H9 (cell line): ENCODE data around the gene FETUB. TPM values are rescaled to one million over a fixed set of nuclear protein-coding genes. Genes with fewer than 3 reads are reported as not detected.
"Not testable (repeated sequence)": the region's sequence is repeated elsewhere in the genome, so short reads cannot be mapped to it uniquely, and the experiment has no call there.

Experiments used
- DNase-seq: peaks from one replicate; pipeline ENCODE4 v3.0.0-alpha.2; 2017
- H2AFZ ChIP-seq: one replicate; pipeline ENCODE4 v1.6.1; 2013; ENCODE audit warnings: mild to moderate bottlenecking, low read length, control low read depth, moderate library complexity
- H2AK5ac ChIP-seq: 2 replicates; pipeline ENCODE4 v1.6.1; 2013; ENCODE audit warnings: low read length, control low read depth, mixed read lengths; ENCODE audit not compliant: insufficient read length
- H2BK120ac ChIP-seq: one replicate; pipeline ENCODE4 v1.6.1; 2013; ENCODE audit warnings: low read depth, mild to moderate bottlenecking, low read length, control low read depth, inconsistent platforms; ENCODE audit not compliant: poor library complexity, severe bottlenecking
- H2BK12ac ChIP-seq: 2 replicates; pipeline ENCODE4 v1.6.1; 2013; ENCODE audit warnings: low read length, control low read depth, mixed read lengths, low read depth; ENCODE audit not compliant: insufficient read length
- H2BK15ac ChIP-seq: 2 replicates; pipeline ENCODE4 v1.6.1; 2013; ENCODE audit warnings: low read depth, low read length, control low read depth
- H2BK20ac ChIP-seq: one replicate; pipeline ENCODE4 v1.6.1; 2013; ENCODE audit warnings: low read depth, mild to moderate bottlenecking, low read length, control low read depth, inconsistent platforms; ENCODE audit not compliant: poor library complexity, severe bottlenecking
- H2BK5ac ChIP-seq: 2 replicates; pipeline ENCODE4 v1.6.1; 2013; ENCODE audit warnings: low read length, control low read depth, mixed read lengths; ENCODE audit not compliant: insufficient read length
- H3K14ac ChIP-seq: 2 replicates; pipeline ENCODE4 v1.6.1; 2013; ENCODE audit warnings: low read length, control low read depth; ENCODE audit not compliant: insufficient read depth
- H3K18ac ChIP-seq: 2 replicates; pipeline ENCODE4 v1.6.1; 2013; ENCODE audit warnings: low read depth, mild to moderate bottlenecking, mixed read lengths, low read length, control low read depth; ENCODE audit not compliant: insufficient read length
- H3K23ac ChIP-seq: 2 replicates; pipeline ENCODE4 v1.6.1; 2013; ENCODE audit warnings: low read length, control low read depth, mixed read lengths, low read depth; ENCODE audit not compliant: insufficient read length
- H3K23me2 ChIP-seq: 2 replicates; pipeline ENCODE4 v1.6.1; 2013; ENCODE audit warnings: low read depth, mild to moderate bottlenecking, mixed read lengths, low read length, control low read depth; ENCODE audit not compliant: insufficient read length, poor library complexity, severe bottlenecking
- H3K27ac ChIP-seq: 2 replicates; pipeline ENCODE4 v1.5.1; 2013; ENCODE audit warnings: low read length, control low read depth, mixed read lengths, low read depth; ENCODE audit not compliant: insufficient read length
- H3K27me3 ChIP-seq: 2 replicates; pipeline ENCODE4 v1.6.1; 2013; ENCODE audit warnings: low read length, control low read depth, inconsistent platforms; ENCODE audit not compliant: insufficient read depth
- H3K4ac ChIP-seq: 2 replicates; pipeline ENCODE4 v1.6.1; 2013; ENCODE audit warnings: low read depth, mild to moderate bottlenecking, control low read depth, inconsistent platforms, low read length, moderate library complexity
- H3K4me1 ChIP-seq: 2 replicates; pipeline ENCODE4 v1.6.1; 2013; ENCODE audit warnings: low read length, control low read depth, inconsistent platforms; ENCODE audit not compliant: insufficient read depth
- H3K4me2 ChIP-seq: 2 replicates; pipeline ENCODE4 v1.6.1; 2013; ENCODE audit warnings: low read length, control low read depth, mixed read lengths; ENCODE audit not compliant: insufficient read length, insufficient read depth
- H3K56ac ChIP-seq: 2 replicates; pipeline ENCODE4 v1.6.1; 2013; ENCODE audit warnings: low read depth, mild to moderate bottlenecking, mixed read lengths, low read length, control low read depth; ENCODE audit not compliant: insufficient read length
- H3K79me1 ChIP-seq: 2 replicates; pipeline ENCODE4 v1.6.1; 2013; ENCODE audit warnings: low read depth, mild to moderate bottlenecking, moderate library complexity, low read length, control low read depth, inconsistent platforms; ENCODE audit not compliant: insufficient read depth, poor library complexity, severe bottlenecking
- H3K79me2 ChIP-seq: 2 replicates; pipeline ENCODE4 v1.6.1; 2013; ENCODE audit warnings: low read length, control low read depth, inconsistent platforms; ENCODE audit not compliant: insufficient read depth
- H3K9ac ChIP-seq: 2 replicates; pipeline ENCODE4 v1.6.1; 2013; ENCODE audit warnings: low read length, control low read depth, mixed read lengths; ENCODE audit not compliant: insufficient read length; ENCODE audit errors: extremely low read depth
- H3K9me3 ChIP-seq: one replicate; pipeline ENCODE4 v1.6.1; 2013; ENCODE audit warnings: low read depth, low read length, inconsistent platforms; ENCODE audit not compliant: control insufficient read depth
- H3T11ph ChIP-seq: one replicate; pipeline ENCODE4 v1.6.1; 2013; ENCODE audit warnings: mild to moderate bottlenecking, low read length, control low read depth, inconsistent platforms
- H4K20me1 ChIP-seq: one replicate; pipeline ENCODE4 v1.6.1; 2013; ENCODE audit not compliant: control insufficient read depth, insufficient read length, insufficient read depth
- H4K5ac ChIP-seq: 2 replicates; pipeline ENCODE4 v1.6.1; 2013; ENCODE audit warnings: low read depth, mild to moderate bottlenecking, mixed read lengths, low read length, control low read depth; ENCODE audit not compliant: insufficient read length
- H4K8ac ChIP-seq: replicated peaks from 2 replicates; pipeline ENCODE4 v1.6.1; 2013; ENCODE audit warnings: low read length, control low read depth, mixed read lengths, low read depth; ENCODE audit not compliant: insufficient read length
- H4K91ac ChIP-seq: 2 replicates; pipeline ENCODE4 v1.6.1; 2013; ENCODE audit warnings: low read depth, mild to moderate bottlenecking, moderate library complexity, mixed read lengths, low read length, control low read depth; ENCODE audit not compliant: insufficient read length
- H3K27ac Mint-ChIP-seq, 3 experiments: 2 replicates in 2 of 3; 3 replicates in 1 of 3; pipeline ENCODE4 v1.8.0; 2020 to 2021; ENCODE audit warnings: mixed read lengths in 3 of 3, mild to moderate bottlenecking in 1 of 3, moderate library complexity in 1 of 3
- H3K27me3 Mint-ChIP-seq: 2 replicates; pipeline ENCODE4 v1.8.0; 2021; ENCODE audit warnings: low read depth, mild to moderate bottlenecking, moderate library complexity, mixed read lengths
- H3K36me3 Mint-ChIP-seq, 3 experiments: 2 replicates in 2 of 3; 3 replicates in 1 of 3; pipeline ENCODE4 v1.8.0; 2020 to 2021; ENCODE audit warnings: low read depth in 3 of 3, mixed read lengths in 3 of 3; ENCODE audit not compliant: insufficient read depth in 1 of 3
- H3K4me1 Mint-ChIP-seq, 2 experiments: 2 replicates each; pipeline ENCODE4 v1.8.0; 2020; ENCODE audit warnings: mixed read lengths in 2 of 2
- H3K4me3 Mint-ChIP-seq, 2 experiments: 2 replicates in 1 of 2; 3 replicates in 1 of 2; pipeline ENCODE4 v1.8.0; 2020 to 2021; ENCODE audit warnings: mild to moderate bottlenecking in 2 of 2, mixed read lengths in 2 of 2, moderate library complexity in 1 of 2
- H3K9me3 Mint-ChIP-seq, 2 experiments: 2 replicates in 1 of 2; 3 replicates in 1 of 2; pipeline ENCODE4 v1.8.0; 2020; ENCODE audit warnings: mild to moderate bottlenecking in 2 of 2, mixed read lengths in 2 of 2, moderate library complexity in 1 of 2
- CTCF ChIP-seq: fragments of 200-600 bp; sonication (generic); conservative IDR thresholded peaks from 3 replicates; pipeline ENCODE4 v1.8.0; 2021; ENCODE audit warnings: antibody characterized with exemption, mild to moderate bottlenecking
- WGBS: extraction: QIAGEN DNeasy Blood & Tissue Kit; methylation state at CpG from one replicate; pipeline ENCODE4 v1.1.7; 2013; ENCODE audit warnings: missing lambda C conversion rate, low lambda C conversion rate, mixed read lengths; ENCODE audit not compliant: insufficient read length; ENCODE audit errors: extremely low coverage; 5-methylcytosine and 5-hydroxymethylcytosine counted together
- total RNA-seq: library from RNA; stranded (reverse); gene quantifications from 2 replicates; pipeline ENCODE4 v1.2.1, GENCODE V29; 2021

Gene FETUB
- total RNA-seq, 1 experiment from 2014 or later: not detected

DNA sequence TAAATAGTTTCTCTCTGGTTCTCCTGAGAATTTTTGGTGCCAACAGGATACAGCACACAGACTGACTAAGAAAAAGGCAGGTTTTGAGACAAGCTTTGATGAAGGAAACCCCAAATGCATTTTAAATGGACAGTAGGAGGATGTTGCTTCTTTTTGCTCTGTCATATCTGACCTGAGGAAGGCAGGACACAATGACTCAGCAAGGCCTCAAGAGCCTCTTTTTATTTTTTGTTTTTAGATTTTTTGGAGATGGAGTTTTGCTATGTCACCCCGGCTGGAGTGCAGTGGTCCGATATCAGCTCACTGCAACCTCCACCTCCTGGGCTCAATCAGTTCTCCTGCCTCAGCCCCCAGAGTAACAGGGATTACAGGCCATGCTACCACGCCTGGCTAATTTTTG, 60.1 kb downstream of the FETUB start:
- no peak for DNase-seq
- Histone ChIP-seq H3K79me1 (no peaks in the 10 kb centered on the region), H3K9me3 (no peaks in the 10 kb centered on the region), H2BK15ac (no peak overlapping the region), H2BK5ac (no peak overlapping the region), H3K23ac (no peak overlapping the region), H3K27me3 (no peaks in the 10 kb centered on the region), H3K27ac (no peak overlapping the region), H4K20me1 (no peaks in the 10 kb centered on the region), H2BK12ac (no peak overlapping the region), H2AFZ (no peak overlapping the region), H4K5ac (no peak overlapping the region), H3K9ac (no peak overlapping the region), H2BK20ac (no peak overlapping the region), H2BK120ac (no peak overlapping the region), H4K91ac (no peak overlapping the region), H3K56ac (no peak overlapping the region), H3K79me2 (no peaks in the 10 kb centered on the region), H4K8ac (no peak overlapping the region), H3K4me1 (no peaks in the 10 kb centered on the region), H3K14ac (no peak overlapping the region), H3K4ac (no peak overlapping the region), H3K18ac (no peak overlapping the region), H3K23me2 (no peaks in the 10 kb centered on the region), H3T11ph (no peak overlapping the region), H2AK5ac (no peak overlapping the region), H3K4me2 (no peak overlapping the region)
- Mint-ChIP-seq H3K27me3 (no peaks in the 10 kb centered on the region; the same call in 1 of the 2 replicates), H3K36me3 (no peaks in the 10 kb centered on the region), H3K27ac (peak overlapping the region in 1 of 3 experiments; percentile 37; a peak in 1 of 7 replicates), H3K4me1 (no peaks in the 10 kb centered on the region), H3K4me3 (no peak overlapping the region), H3K9me3 (no peaks in the 10 kb centered on the region)
- no CpG with 5 or more reads among the region's 3 CpGs for WGBS
- TF ChIP-seq CTCF: no peak

DNA sequence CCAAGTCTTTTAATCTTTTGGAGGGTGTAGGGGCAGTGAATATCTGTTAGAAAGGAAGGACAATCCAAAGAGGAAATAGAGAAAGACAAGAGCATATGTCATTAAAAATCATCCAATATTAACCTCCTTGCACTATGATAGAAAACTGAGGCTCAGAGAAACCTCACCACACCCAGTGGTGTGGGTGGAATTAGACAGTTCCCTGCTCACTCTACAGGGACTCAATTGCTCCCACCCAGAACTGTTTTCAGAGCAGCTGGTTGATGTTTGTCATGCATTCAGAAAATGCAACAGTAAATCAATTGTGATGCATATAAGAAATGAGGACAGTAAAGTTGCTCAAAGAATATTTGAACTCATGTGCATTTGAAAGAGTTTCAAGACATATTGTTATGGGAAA, 62.3 kb downstream of the FETUB start:
- not testable (repeated sequence) for H3K9ac ChIP-seq, H2AK5ac ChIP-seq, H3K79me2 ChIP-seq, H3K9me3 Mint-ChIP-seq, H3K4me2 ChIP-seq, H3K4ac ChIP-seq, H3K4me1 ChIP-seq, H3K4me3 Mint-ChIP-seq, H3K27ac ChIP-seq, H2BK20ac ChIP-seq, H3K18ac ChIP-seq, DNase-seq, H3K14ac ChIP-seq, H3T11ph ChIP-seq, H3K79me1 ChIP-seq, H4K8ac ChIP-seq, H3K23me2 ChIP-seq, H2AFZ ChIP-seq, H3K27ac Mint-ChIP-seq, H2BK15ac ChIP-seq, H2BK12ac ChIP-seq, H4K91ac ChIP-seq, H2BK5ac ChIP-seq, H3K56ac ChIP-seq, H3K27me3 ChIP-seq, H2BK120ac ChIP-seq, H4K20me1 ChIP-seq, H4K5ac ChIP-seq, H3K36me3 Mint-ChIP-seq, H3K27me3 Mint-ChIP-seq, H3K23ac ChIP-seq, H3K4me1 Mint-ChIP-seq, H3K9me3 ChIP-seq
